Bone marrow (tissue), 2 donors: ENCODE results near the gene CCNY.

Experiments
- DNase-seq, 2 donors: peaks; one replicate each; lab custom pipeline; 2025; lab: John Stamatoyannopoulos, UW

Gene CCNY

DNA sequence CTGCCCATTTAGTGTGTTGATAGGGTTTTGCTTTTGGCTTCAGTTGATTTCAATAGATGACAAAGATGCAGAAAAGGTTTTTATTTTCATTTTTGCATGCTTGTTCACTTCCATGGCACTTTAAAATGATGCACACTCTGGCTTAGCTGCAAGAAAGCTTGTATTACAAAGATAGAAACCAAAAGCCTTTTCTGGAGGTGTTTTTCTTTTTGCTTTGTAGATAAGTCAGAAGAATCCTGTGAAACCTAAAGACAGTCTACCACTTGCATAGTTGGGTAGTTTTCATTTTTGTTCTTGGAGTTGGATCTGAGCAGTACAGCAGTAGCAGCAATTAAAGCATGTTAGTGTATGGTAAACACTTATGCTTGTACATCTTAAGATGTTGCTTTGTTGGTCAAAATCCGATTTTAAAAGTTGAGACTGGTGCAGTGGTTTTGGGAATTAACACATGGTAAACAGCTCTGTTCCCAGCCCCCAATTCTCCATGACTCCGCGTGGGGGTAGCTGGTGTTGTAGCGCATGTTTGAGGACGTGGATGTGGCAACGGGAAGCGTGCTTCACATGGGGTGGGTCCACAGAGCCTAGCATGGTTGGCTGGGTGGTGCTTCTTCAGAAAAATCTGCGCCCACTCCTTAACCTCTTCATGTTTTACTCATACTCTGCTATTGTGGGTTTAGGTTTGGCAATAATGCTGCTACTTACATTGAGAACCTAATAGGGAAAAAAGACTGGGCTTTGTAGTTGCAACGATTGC, 19.8 kb downstream of the CCNY start:
- DNase-seq, result no peak

DNA sequence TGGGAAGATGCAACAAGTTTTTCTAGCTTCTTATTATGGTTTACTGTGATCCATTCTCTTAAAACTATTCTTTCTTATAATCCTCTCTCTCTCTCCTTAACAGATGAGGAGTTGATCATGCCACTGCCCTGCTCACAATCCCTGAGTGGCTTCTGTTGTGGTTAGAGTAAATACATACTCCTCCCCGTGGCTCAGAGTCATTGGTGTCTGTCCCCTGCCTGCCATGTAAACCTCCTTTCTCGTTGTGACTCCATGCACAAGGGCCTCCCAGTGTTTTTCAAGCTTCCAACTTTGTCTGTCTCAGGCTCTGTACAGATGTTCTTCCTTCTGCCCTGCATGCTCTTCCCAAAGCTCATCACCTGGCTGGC, 20.4 kb downstream of the CCNY start:
- DNase-seq, result no peak

DNA sequence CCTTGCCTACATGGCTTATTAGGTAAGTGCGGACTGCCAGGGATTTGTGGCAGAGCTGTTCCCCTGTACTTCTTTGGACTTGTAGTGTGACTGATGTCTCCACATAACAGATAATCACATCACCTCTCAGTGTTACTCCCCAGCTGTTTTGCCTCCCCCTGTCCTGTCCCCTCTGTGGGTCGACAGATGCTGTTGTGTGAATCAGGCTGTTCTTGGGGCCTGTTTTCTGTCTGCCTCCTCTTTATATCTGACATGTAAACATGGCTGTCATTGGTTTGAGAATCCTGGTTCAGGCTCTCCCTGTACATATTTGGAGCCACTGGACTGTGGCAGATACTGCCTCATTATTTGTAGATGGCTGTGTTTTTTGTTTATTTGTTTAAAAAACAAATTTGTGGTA, 22.7 kb downstream of the CCNY start:
- no peak for DNase-seq

DNA sequence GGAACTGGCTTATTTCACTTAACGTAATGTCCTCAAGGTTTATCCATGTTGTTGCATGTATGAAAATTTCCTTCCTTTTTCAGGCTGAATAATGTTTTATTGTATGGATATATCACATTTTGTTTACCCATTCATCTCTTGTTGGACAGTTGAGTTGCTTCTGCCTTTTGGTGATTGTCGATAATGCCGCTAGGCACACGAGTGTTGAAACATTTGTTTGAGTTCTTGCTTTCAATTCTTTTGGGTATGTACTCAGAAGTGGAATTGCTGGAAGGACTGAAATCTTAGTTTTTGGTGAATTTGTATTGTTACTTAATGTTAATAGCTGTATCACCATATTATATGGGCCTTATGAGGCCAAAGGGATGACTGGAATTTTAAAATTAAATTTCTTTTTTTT, 23.6 kb downstream of the CCNY start:
- DNase-seq, result no peak

DNA sequence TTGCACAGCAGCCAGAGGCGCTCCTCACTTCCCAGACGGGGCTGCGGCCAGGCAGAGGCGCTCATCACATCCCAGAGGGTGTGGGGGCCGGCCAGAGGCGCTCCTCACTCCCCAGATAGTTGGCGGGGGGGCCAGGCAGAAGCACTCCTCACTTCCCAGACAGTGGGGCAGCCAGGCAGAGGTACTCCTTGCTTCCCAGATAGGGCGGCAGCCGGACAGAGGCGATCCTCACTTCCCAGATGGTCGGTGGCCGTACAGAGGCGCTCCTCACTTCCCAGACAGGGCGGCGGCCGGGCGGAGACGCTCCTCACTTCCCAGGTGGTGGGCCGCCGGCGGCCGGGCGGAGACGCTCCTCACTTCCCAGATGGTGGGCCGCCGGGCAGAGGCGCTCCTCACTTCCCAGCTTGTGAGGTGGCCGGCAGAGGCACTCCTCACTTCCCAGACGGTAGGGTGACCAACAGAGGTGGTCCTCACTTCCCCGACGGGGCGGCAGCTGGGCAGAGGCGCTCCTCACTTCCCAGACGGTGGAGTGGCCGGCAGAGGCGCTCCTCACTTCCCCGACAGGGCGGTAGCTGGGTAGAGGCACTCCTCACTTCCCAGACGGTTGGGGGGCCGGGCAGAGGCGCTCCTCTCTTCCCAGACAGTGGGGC, 26.5 kb downstream of the CCNY start:
- no peak for DNase-seq

DNA sequence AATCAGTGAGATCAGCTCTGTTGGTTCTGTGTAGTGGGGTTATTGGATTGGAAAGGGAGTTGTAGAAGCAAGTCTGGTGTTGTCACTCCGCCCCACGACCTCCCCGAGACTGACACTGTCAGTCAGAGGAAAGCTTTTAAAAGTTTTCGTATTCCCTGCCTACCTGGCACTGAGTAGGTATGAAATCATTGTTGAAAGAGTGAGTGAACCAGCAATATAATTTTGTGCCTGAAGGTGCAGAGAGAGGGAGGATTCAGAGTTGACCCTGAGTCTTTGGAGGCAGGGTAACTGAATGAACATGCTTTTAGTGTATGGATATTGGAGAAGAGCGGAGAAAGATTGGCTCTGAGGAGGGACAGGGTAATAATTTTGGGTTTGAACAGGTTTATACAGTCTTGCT, 27.3 kb downstream of the CCNY start:
- no peak for DNase-seq

DNA sequence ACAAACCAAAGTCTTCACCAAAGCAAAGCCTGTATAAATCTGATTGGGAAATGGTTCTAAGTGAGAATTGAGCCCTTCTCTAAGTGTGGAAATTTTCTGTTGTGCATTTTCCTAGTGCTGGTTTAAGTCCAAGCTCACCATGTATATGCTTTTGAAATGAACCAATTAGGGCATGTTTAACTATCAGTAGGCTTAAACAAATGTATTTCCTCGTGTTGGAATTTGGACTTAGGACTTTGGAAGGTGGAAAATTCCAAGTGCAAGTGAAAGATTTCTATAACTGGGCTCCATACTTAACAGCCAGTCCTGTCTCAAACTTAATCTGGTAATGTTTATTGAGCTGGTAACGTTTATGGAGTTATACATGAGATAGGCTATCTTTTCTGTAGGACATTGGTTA, 28.5 kb downstream of the CCNY start:
- DNase-seq, result no peak

DNA sequence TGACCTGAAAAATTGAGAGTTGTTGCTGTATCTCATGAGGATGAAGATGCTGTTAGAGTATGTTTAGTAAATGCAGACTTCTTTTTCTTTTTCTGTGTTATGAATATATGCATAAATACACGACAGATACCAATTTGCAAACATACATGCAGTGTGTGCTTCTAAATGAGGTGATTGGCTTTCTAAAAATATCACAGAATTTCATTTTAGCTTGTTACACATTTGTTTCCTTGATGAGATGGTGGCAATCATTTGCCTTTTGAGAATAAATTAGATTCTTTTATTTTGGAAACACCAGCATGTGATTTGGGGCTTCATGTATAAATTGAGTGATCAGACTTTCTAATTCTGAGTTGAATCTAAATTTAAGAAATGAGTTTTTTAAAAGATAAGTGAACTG, 29.7 kb downstream of the CCNY start:
- no peak for DNase-seq

DNA sequence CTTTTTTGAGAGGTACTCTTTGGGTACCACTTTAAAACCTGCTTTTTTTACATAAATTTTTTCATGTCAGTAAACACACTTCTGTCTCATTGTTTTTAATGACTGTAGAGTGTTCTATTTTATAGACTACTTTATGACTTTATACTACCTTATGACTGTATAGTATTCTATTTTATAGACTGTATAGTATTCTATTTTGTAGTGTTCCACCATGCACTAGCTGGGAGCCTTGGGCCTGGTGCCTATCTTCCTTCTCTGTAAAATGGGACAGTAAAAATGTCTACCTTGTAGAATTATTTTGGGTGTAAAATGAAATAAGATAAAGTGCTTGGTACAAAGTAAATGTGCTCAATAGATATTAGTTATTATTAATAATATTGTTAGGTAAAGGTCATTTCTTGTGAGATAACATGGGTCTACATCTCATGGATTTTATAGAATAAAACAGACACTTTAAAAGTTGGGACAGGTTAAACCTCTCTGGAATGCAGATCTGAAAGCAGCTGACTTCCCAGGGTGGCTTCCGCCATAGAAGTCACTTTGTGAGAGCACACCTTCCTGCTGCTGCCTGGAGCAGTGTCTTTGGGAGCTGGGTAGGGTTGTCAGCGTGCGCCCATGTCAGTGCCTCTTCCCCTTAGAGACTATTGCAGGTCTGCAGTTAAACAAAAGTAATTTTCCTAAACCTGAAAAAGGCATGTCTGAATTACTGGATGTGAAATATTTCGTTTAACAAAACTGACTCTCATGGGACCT, 31.0 kb downstream of the CCNY start:
- DNase-seq, result no peak

DNA sequence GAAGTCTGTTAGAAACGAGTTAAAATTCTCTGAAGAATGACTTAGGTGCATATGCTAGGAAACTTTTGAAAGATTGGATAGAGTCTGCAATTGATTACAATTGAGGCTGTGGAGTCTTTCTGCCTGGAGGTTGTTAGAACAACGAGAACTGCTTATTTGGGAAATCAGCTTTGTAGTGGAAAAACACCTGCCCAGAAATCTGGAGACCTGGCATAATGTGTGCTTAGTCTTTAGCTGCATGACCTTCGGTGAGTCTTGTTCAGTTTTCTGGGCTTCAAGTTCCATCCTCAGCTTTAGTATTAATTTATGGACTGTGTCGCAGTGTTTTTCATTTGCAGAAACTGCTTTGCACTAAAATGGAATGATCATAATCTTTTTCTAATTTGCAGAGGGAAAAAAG, 31.7 kb downstream of the CCNY start:
- no peak for DNase-seq

DNA sequence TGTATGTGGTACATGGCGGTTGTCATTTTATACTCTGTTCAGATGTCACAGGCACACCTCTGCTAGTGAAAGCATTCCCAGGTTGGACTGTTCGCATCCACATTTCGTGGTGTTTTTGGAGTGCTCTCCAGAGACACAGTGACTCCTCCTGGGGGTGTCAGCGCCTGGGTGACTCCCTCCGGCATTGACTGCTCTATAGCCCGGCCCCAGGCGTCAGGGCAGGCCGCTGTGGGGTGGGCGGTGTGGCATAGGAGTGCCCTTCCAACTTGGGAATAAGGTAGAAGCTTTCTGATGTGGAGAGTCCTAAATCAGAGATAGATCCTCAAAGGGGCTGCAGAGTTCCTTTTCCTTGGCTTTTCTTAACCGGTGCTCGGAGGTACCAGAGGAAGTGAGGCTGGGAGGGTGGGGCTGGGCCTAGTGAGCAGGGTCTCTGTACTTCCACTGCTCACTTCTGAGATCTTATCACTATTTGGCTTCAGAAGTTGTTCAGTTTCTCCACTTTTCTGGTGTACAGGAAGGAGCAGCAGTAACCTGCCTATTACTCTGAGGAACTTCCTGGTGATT, 32.3 kb downstream of the CCNY start:
- DNase-seq, result peak in 1 of 2 donors; percentile 17

DNA sequence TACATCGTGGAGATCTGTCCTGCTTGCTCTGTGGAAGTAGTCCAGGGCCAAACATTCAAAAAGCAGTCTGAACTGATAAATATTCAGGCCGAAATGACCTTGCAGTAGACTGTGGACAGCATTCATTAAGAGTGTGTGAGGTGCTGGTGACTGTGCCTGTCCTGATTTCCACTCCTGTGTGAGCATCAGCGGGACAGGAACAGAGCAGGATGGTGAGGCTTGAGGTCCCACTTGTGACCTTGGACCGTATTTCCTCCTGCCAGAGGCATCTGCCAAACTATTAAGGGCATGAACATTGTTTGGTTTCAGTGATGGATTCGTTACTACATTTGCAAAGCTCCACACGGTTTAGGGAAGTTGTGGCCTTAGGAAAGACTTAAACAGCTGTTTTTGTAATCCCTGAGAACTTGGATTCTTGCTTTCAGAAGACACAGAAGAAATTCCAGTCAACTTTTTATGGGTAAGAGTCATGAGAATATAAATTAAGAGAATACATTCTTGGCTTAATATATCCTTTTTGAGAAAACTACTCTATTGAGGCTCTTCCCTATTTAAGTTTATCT, 32.8 kb downstream of the CCNY start:
- DNase-seq, result no peak

DNA sequence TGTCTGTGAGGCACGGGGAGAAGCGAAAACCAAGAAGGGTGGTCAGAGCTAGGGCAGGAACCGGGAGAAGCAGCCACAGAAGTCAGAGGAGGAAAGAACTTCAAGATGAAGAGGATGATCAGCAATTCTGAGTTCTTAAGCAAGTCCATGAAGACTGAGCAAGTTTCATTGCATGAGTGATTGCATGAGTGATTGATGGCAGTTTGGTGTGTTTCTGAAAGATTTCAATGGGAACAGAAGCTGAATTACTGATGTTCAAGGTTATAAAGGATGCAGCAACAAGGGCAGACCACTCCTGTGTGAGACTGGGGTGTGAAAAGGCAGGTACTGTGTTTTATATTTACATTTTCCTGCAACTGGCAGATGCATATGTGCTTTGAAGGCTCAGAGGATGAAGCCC, 35.4 kb downstream of the CCNY start:
- DNase-seq, result no peak

DNA sequence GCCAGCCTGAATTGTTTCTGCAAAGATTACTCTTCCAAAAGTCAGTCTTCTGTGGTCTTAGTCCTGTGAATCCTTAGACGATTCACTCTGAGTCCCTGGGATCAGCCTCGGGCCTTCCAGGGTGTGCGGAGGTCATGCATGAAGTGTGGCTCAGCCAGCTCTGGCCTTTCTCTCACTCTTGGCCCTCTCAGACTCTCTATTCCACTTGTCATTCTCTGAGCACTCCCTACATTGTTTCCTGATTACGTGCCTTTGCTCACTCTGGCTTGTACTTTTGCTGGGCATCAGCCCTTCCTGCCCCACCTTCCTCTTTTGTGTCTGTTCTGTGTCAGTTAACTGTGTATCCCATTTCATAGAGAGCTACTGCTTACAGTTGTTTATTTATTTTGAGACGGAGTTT, 36.0 kb downstream of the CCNY start:
- DNase-seq, result peak in 1 of 2 donors; percentile 80

DNA sequence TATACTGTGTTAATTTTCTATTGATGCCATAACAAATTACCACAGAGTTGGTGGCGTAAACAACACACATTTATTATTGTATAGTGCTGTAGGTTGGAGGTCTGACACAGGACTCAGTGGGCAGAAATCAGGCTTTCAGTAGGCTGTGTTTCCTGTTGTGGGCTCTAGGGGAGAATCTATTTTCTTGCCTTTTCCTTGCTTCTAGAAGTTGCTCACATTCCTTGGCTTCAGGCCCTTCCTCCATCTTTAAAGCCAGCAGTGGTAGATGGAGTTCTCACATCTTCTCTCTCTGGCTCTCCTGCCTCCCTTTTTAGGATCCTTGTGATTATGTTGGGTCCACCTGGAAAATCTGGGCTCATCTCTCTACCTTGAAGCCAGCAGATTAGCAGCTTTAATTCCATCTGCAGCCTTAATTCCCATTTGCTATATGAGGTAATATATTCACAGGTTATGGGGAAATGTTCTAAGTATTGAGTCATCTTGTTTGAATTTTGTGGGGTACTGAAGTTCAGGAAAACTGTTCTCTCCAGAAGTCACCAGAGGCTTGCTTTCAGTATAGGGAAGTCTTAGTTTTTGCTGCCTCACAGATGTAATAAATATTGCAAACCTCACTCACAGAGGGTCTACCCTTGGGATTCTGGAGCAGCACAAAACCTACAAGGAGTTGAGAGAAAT, 38.9 kb downstream of the CCNY start:
- DNase-seq, result peak in 1 of 2 donors; percentile 8

DNA sequence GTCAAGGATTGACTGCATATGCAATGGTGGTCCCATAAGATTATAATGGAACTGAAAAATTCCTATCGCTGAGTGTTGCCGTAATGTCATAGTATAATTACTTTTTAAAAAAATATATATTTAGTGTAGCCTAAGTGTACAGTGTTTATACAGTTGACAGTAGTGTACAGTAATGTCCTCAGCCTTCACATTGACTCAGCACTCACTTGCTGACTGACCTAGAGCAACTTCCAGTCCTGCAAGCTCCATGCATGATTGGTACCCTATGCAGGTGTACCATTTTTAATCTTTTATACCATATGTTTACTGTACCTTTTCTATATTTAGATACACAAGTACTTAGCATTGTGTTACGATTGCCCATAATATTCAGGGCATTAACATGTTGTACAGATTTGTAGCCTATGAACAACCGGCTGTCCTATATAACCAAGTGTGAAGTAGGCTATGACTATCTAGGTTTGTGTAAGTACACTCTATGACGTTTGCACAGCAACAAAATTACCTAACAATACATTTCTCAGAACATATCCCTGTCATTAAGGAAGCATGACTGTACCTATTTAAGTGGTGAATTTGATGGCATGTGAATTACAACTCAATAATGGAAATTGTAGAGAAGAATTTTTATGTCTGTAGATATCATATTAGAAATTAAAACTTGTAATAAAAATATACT, 40.9 kb downstream of the CCNY start:
- no peak for DNase-seq

DNA sequence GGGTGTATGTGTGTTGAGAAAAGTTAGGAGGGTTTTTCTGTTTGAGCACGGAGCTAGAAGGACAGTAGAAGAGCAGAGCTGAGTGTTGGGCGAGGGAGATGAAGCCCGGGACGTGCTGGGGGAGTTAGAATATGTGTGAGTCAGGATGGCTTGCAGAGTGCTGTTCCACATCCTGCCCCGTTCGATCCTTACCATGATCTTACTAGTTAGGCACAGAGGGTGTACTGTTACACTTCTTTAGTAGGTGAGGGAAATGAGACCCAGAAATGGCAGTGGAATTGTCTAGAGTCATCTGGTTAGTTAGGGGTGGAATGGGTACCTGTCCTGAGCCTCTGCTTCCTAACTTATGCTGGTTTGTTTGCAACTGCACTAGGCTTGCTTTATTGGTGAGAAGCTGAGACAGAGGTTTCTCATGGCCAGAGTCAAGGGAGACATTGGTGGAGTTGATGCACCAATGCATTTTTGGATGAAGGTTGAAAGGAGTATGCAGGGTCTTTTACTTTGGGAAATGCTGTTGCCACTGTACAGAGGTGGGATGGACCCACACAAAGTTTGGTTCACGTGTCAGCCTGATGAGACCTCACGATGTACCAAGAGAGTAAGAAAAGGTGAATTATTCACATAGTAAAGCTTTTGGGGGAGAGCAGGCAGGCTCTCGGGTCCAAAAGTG, 42.4 kb downstream of the CCNY start:
- peak in 1 of 2 donors; percentile 58 for DNase-seq

DNA sequence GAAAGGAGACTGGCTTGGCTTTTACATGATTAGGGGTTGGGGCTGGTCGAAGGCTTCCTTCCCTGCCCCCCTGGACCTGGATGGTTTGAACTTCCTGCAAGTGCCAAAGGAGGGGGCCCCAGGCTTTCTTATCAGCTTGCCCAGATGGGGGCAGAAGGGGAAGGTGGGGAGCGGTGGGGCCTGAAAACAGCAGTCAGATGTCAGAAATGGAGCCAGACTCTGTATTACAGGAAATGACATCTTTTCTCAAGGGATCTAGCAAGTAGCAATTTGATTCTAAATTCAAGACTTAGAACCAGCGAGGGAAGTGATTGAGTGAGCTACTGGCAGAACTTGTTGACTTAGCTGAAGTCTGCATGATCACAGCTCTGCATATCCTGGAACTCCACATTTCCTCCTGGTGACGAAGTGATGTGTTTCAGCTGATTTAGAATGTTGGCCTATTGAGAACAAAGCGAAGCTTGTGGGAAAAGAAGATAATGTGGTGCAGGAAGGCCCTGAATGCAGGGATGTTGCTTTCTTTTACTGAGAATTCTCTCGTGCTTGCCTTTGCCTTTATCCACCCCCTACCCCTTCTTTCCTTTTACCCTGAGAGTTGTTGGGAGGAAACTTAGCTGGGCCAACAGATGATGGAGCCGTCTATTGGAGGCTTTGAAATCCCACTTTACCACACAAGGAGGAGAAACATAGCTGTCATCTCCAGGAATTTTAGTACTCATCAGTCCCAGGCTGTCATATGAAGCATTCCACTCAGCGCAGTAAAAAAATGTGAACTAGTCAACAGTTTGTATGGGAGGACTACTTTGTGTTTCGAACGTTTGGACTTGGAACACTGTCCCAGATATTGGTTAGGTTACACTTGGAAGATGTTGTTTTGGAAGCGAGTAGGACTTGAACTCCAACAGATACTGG, 43.2 kb downstream of the CCNY start:
- DNase-seq, result peak in 1 of 2 donors; percentile 86

DNA sequence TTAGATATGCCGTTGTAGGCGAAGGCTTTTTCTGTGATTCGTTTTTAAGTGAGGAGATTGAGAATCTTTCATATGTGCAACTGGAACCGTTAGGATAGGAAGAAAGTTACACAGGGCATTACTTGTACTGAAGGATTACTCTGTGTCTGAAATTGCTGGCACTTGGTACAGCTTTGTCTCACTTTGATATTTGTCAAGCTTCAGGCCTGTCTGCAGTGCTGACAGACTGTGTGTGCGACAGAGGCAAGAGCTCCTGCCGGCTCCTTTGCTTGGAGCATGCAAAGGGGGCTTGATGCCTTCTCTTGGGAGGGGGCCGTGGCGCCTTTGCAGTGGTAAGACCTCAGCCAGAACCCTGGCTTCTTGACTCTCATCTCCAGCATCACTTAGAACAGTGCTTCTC, 45.8 kb downstream of the CCNY start:
- DNase-seq, result no peak
